CD4-positive, alpha-beta T cell treated with Interleukin-21 for 1 hour (primary cell): ENCODE data around the gene SPC25.

Experiments
- DNase-seq: peaks from one replicate; pipeline ENCODE4 v3.0.0-alpha.2; 2020

The SPC25 gene

DNA sequence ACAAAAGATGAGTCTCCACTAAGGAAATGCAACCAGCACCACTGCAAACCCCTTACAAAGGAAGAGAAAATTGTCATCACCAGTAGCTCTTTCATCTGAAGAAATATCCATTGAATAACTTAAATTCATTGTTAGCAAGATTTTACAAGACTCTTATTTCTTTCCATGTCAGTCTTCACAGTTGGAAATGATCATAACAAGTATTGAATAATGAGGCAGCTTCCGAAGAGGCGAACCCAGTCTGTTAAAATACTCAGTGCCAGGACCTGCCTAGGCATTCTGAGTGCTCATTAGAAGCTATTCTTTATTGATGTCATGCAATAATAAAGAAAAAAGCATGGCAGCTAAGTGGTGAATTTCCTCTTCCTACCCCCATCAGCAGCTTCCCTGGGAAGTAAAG is 54.3 kb downstream of the SPC25 start:
- DNase-seq, result no peak

DNA sequence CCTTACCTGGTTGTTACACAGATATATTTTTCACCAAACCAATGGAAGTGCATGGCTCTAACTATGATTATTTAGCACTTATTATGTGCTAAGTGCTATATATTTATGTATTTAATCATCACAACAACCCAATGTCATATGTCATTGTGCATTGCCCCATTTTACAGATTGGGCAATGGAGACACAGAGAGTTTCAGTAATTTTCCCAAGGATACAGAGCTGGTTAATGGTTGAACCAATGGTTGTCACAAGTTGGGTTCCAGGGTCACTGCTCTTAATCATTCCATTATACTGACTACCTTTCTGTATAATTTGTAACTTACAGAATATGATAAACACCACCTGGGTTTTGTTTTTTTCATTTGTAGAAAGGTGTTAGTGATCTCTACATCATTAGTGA is 58.6 kb downstream of the SPC25 start:
- DNase-seq, result no peak

- DNase-seq, result no peak
Observed at GRCh38 chr2:168830958-168831357, 59.3 kb downstream of the SPC25 start.

- no peak for DNase-seq
Observed at GRCh38 chr2:168825126-168825525, 65.1 kb downstream of the SPC25 start.

GRCh38 chr2:168821992-168822391 is 68.2 kb downstream of the SPC25 start:
- DNase-seq, result no peak

DNA sequence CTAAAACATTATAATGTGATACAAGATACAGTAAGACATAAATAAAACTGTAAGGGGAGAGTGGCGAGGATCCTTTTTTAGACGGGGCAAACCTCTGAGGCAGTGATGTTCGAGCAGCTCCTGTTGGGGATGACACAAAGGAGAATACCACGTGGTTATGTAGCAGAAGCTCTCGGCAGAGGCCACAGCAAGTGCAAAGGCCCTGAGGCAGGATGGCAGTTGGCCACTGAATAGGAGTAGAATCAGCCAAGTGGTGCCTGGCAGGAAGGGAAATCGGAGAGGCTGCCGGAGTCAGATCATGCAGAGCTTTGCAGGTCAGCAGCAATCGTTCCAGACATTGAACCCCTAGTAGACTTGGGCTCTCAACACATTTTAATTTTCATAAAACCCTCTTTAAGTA is 68.7 kb downstream of the SPC25 start:
- DNase-seq, result no peak
